CD4-positive, alpha-beta T cell treated with Interferon gamma for 1 hour (primary cell): ENCODE data around the gene FOXF1.
A peak's percentile ranks its signal among the peaks of the same experiment; 100 is the strongest.

Experiments
- DNase-seq: peaks from one replicate; pipeline ENCODE4 v3.0.0-alpha.2; 2020

Gene FOXF1

DNA sequence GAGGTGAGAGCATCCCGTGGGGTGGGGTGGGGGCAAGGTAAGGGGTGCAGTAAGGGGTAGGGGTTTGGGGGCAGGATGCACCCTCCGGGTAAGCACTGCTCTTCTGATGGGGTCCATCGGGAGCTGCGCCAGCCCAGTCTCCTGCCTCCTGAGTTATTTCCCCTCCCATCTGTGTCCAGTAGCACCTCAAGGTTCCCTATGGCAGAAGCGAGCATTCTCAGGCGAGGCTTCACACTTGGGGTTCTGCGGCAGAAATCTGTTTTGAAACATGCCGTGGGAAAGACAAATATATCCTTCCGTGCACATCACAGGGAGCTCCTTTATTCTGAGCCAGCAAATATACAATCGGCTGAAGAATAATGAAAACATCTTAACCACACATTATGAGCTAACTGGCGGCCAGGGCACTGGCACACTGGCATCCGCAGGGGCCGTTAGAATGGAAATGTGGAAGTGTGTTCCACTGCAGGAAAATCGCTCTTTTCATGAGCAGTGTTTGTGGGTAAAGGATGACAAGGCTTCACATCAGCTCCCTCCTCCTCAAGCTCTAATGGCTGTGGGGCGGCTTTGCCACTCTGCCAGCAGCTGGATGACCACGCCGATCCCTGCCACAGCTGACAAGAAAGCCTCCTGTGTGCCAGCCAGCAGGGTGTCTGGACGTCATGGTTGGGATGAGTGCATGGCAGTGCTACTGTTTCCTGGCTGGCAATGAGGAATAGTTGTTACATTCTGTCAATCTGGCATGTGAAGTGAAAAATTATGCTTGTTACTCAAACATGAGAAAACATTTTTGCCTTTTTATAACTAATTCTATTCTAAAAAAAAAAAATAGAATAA is 24.7 kb downstream of the FOXF1 start:
- no peak for DNase-seq

DNA sequence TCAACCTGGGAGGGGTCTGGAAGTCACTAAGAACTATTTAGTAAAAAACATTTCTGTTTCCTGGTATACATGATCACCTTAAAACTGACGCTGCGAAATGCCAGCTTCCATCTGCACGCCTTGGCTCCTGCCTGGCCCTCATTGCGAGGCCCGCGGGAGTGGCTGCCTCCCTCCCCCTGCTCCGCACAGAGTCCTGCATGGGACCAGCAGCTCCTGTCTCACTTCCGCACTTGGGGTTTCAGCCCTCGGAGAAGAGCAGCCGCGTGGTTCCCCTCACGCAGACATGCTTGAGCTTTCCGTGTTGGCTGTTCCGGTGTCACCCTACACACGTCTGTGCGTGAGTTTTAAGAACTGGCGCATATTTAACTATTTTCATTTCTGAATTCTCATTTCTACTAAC is 26.3 kb downstream of the FOXF1 start:
- no peak for DNase-seq

DNA sequence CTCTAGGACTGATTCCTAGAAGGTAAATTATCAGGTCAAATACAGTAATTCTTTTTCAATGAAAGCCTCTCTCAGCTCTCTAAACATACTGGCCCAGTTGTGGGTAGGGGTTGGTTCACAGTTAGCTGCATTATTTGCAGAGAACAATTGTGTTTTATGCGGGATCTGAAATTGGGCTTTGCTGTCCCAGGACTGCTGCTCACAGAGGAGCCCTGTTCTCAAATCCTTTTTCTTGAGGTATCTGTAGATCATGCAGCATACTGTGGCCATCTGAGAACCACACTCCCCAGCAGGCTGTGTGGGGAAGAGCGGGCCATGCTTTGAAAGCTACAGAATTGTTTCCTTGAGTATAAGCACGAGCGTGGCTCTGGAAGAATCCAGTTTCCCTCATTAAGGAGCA is 27.2 kb downstream of the FOXF1 start:
- DNase-seq = no peak

DNA sequence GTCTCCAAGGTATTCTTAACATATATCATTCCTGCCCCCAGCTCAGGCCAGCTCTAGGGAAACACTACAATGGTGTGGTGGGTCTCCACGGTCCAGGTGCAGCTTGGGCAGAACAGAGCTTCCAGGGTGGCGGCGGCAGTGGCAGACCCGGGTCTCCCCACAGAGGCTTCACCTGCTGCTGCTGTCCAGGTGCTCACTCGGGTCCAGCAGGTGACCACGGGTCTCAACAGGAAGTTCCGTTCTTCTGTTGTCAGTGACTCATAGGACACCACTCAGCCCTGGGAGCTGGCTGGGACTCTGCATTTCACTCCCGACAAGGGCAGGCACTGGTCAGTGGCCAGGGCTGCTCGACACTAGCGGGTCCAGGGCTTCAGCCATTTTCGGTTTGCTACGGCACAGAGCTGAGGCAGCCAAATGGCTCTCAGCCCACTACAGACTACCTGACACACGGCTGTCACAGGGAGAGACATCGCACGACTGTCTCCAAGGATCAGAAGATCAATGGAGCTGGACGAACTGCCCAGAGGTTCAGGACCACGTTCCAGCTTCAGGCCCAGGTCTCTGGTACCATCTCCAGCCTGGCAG is 28.0 kb downstream of the FOXF1 start:
- DNase-seq = no peak

- no peak for DNase-seq
Measured at GRCh38 chr16:86540894-86541293, 30.6 kb downstream of the FOXF1 start.

DNA sequence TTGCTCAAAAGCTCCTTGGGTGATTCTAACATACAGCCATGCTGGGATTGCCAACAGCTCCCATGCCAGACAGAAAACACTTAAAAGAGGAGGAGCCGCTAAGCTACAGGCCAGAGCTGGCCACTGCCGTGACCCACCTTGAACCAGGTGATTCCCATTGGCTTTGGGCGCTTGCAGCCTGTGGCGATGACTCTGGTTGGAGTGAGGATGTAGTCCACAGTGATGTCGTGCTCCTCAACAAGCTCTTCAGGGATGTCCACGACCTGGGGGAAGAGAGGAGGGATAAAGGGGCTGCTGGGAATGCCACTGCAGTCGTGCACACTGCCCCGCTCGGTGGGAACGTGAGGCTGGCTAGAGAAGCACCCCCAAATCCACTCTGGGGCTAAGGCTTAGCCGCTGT is 31.2 kb downstream of the FOXF1 start:
- DNase-seq = no peak

GRCh38 chr16:86542756-86543750 is 32.7 kb downstream of the FOXF1 start:
- no peak for DNase-seq

DNA sequence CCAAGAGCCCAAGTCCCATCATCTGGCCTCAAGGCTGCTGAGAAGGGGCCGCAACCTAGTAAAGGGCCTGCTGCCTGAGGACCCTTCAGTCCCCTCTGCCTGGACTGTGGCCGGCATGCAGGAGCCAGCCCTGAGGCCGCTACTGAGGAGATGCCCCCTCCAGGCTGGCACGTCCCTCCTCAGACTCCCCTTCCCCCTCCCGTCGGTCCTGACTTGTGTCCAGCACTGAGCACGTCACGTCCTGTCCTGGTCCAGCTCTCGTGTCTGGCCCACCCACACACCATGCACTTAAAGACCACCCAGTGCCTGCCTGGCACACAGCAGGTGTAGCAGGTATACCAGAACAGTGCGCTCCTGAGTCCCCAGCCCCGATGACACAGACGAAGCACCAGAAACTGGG is 35.2 kb downstream of the FOXF1 start:
- DNase-seq = no peak

- no peak for DNase-seq
Measured at GRCh38 chr16:86545954-86546637, 35.8 kb downstream of the FOXF1 start.

DNA sequence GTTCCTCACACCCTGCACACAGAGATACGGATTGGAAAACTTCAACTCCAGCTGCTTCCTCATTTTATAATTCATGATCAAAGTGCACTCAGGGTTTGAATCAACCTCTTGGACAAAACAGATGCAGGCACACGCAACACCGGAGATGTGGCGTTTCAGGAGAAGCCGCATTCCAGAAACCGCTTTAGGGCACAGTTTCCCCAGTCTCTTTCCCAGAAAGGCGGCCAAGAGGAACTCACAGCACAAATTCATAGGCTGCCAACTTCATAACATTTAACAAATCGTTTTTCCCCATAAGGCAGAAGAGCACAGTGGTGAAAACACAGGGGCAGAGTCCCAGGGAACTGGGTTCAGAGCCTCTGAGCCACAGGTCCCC is 36.3 kb downstream of the FOXF1 start:
- no peak for DNase-seq

DNA sequence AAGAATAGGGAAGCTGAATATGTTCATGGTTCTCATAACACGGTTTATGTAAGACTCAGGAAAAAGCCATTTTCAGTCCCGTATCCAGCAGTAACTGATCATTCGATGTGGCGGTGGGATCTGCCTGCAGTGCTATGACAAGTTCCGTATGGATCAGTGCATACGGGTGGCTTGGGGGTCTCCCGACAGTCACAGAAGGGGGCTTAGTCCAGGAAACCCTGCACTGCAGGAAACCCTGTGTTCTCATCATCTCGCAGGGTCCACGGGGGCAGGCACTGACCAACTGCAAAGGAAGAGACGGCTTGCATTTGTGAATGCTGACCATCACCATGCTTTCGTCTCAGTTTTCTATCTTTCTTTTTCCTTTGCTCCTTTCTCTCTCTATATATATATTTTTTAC is 37.0 kb downstream of the FOXF1 start:
- no peak for DNase-seq

GRCh38 chr16:86549076-86549892 is 39.0 kb downstream of the FOXF1 start:
- no peak for DNase-seq

DNA sequence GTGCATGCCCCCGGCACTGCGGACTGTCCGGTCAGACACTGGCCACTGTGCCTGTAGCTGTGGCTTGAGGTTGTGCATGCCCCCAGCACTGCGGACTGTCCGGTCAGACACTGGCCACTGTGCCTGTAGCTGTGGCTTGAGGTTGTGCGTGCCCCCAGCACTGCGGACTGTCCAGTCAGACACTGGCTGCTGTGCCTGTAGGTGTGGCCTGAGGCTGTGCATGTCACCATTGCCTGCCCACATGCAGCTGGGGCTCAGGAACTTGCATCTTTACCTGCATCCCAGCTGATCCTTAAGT is 39.5 kb downstream of the FOXF1 start:
- no peak for DNase-seq

DNA sequence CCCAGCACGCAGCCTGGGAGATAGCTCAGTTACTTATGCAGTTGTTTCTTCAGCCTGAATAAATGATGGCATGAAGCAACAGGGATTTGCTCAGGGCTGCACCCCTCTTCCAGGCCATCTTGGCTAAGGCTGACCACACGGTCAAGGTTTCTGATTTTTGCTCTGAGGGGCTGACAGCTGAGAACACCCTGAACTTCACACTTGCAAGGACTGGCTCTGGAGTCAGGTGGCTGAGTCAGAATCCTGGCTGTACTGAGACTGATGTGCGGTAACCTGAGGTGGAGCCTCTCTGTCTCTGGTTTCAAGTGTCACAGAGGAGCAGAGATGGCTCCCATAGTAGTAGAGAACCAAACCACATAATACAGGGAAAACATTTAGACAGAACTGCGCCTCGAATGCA is 40.0 kb downstream of the FOXF1 start:
- DNase-seq = no peak

GRCh38 chr16:86553356-86553755 is 43.0 kb downstream of the FOXF1 start:
- DNase-seq = no peak

DNA sequence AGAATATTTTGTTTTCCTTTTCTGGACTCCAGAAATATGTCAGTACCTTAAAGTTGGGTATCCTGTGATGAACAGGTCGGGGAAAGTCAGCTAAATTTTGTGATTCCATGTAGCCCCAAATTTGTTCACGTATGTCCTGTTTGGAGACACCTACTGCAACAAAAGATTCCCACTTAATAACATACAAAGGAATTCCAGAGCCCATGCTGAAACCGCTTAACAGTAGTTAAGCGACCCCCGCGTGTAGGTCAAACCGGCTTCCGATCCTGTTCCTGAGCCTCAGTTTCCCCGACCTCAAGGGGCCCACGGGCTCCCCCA is 44.2 kb downstream of the FOXF1 start:
- DNase-seq = no peak

- DNase-seq = peak; percentile 93
Measured at GRCh38 chr16:86554917-86555703, 44.8 kb downstream of the FOXF1 start, which contains the start of gene MTHFSD. TSS of gene MTHFSD (minus strand) at chr16:86555235. CDS start at chr16:86555184, 51 bp downstream.

DNA sequence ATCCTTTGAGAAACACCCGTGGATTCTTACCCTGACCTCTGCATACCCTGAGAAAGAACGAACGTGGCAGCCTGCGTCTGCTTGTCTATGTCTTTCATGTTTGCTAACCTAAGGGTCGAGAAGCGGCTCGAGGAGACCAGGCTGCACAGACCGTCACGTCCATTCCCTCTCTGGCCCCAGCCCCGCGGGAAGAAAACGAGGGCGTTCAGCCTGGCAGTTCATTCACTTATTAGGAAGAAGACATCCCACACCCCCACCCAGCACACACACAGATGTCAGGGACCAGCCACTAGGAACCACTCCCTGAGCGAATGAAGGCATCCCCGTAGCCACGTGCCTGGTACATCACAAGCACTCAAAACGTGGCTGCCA is 45.4 kb downstream of the FOXF1 start:
- DNase-seq = no peak

- no peak for DNase-seq
Measured at GRCh38 chr16:86556576-86556975, 46.2 kb downstream of the FOXF1 start.

- no peak for DNase-seq
Measured at GRCh38 chr16:86557587-86557986, 47.3 kb downstream of the FOXF1 start.

GRCh38 chr16:86558355-86559193 is 48.2 kb downstream of the FOXF1 start:
- no peak for DNase-seq
